Measurements from ENCODE around the gene PDK4.

- TF ChIP-seq RAD21 (CRISPR knock-in tag; IDR thresholded peaks at IDR 0.05) (no peak), FOXJ3 (CRISPR knock-in tag; IDR thresholded peaks at IDR 0.05; ENCODE audit: borderline replicate concordance) (no peak), BRCA1 (CRISPR knock-in tag; IDR thresholded peaks at IDR 0.05) (no peak), U2AF2 (IDR thresholded peaks at IDR 0.05; ENCODE audit: low read depth, low read length) (no peak), EP300 (IDR thresholded peaks at IDR 0.05; ENCODE audit: low read depth in 2 of 2, low read length in 2 of 2) (no peak), EP300 (CRISPR knock-in tag; IDR thresholded peaks at IDR 0.05; ENCODE audit: borderline replicate concordance) (no peak), NR3C1 (CRISPR knock-in tag; IDR thresholded peaks at IDR 0.05) (no peak), ESRRA (CRISPR knock-in tag; IDR thresholded peaks at IDR 0.05; ENCODE audit: low read depth) (no peak), BCL3 (CRISPR knock-in tag; IDR thresholded peaks at IDR 0.05) (no peak), HNRNPK (IDR thresholded peaks at IDR 0.05; ENCODE audit: low read depth, low read length, poor library complexity, severe bottlenecking) (no peak), MLLT10 (CRISPR knock-in tag; IDR thresholded peaks at IDR 0.05) (no peak), ZNF501 (CRISPR knock-in tag; IDR thresholded peaks at IDR 0.05) (no peak)
Observed at GRCh38 chr7:95589031-95589430, 7.3 kb downstream of the PDK4 start.
